NCI-H1105 treated with DMSO at 0.1 percent for 48 hours (cell line): Measurements from ENCODE around the gene TRMT112.

ENCODE experiments used
- DNase-seq: peaks from one replicate; lab custom pipeline; 2025; lab: John Stamatoyannopoulos, UW

TRMT112 gene

GRCh38 chr11:64351136-64351631 is 33.8 kb upstream of the TRMT112 start:
- DNase-seq = no peak

GRCh38 chr11:64349404-64349803 is 32.0 kb upstream of the TRMT112 start:
- no peak for DNase-seq

DNA sequence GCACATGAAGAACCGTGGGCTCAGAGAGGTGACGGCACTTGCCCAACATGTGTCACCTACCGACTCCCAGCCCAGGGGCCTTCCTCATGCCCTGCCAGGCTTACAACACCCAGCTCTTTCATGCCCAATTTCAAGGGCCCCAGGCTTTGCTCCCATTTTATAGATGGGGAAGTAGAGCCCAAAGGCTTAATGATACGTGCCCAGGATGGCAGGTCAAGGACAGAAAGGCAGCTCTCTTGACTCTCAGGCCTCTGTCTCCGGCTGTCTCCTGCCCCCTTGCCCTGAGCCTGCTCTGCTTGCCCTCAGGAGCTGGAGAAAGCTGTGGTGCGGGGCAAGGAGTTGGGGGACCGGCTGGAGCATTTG is 31.6 kb upstream of the TRMT112 start:
- DNase-seq = no peak

DNA sequence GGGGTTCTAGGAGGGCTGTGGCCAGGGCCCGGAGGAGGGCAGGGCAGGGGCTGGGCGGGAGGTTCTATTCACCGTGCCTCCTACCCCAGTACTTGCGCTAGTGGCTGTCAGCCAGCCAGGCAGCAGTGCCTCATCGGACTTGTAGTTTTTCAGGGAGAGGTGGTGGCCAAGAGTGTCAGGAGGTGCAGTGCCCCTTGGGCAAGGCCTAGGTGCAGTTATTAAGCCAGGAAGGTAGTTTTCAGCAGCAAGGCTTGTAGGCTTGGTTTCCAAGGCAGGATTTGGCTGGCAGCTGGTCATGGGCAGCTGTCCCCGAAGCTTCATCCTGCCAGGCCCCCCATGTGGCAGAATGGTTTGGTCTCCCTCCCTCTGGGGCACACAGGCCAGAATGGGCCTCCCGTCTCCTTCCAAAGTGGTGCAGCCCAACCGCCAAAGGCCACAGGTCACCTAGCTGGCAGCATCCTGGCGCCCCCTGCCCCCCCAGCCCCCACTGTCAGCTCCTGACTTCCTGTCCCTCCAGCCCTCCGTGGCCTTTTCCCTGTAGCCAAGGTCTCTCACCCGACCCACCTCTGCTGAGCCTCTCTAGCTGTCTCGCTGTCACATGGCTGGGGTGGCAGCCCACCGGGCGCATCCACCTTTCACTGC is 31.1 kb upstream of the TRMT112 start:
- DNase-seq = no peak

- no peak for DNase-seq
Observed at GRCh38 chr11:64347193-64347867, 30.0 kb upstream of the TRMT112 start.

DNA sequence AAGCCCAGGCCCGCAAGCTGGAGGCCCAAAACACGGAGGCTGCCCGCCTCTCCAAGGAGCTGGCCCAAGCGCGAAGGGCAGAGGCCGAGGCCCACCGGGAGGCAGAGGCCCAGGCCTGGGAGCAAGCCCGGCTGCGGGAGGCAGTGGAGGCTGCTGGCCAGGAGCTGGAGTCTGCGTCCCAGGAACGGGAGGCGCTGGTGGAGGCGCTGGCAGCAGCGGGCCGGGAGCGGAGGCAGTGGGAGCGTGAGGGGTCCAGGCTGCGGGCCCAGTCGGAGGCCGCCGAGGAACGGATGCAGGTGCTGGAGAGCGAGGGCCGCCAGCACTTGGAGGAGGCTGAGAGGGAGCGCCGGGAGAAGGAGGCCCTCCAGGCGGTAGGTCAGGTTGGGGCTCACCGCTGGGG is 27.4 kb upstream of the TRMT112 start:
- DNase-seq = no peak

GRCh38 chr11:64343767-64344559 is 26.6 kb upstream of the TRMT112 start:
- no peak for DNase-seq

DNA sequence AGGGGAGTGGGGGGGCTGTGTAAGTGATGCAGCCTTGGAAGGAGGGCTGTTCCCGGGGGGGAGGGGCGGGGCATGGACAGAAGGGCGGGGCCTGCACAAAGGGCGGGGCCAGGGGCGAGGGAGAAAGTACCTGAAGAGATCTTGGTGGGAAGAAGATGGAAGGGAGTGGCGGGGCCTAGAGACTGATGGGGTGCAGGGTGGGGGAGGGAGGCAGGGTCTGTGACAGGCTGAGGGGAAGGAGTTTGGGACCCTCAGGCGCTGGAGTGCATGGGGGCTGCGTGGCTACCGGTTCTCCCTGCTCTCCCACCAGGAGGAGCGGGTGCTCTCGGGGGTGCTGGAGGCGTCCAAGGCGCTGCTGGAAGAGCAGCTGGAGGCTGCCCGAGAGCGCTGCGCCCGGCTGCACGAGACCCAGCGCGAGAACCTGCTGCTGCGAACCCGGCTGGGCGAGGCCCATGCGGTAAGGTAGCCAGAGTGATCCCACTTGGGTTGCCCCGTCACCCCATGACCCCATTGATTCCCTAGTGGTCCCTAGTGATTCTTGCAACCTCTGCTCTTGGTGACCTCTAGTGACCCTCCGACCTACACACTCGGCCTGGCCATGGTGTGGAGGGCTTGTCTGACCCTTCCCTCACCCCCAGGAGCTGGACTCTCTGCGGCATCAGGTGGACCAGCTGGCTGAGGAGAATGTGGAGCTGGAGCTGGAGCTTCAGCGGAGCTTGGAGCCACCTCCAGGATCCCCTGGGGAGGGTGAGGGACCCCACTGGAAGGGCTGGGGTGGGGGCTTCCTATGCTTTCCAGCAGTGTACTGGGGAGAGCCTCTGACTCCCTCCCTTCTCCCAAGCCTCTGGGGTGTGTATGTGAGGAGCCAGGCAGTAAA is 25.7 kb upstream of the TRMT112 start:
- peak; percentile 51 for DNase-seq

GRCh38 chr11:64341851-64342791 is 24.8 kb upstream of the TRMT112 start:
- peak; percentile 53 for DNase-seq

DNA sequence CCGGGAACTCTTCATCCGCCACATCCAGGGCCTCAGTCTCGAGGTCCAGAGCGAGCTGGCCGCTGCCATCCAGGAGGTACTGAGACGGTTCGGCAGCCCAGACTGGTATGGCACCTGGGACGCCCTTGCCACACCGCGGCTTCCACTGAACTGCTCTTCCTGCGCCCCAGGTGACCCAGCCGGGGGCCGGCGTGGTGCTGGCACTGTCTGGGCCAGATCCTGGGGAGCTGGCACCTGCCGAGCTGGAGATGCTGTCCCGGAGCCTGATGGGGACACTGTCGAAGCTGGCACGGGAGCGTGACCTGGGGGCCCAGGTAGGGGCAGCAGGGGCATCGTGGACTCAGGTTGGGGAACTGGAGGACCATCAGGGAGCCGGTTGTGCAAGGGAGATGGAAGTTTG is 24.1 kb upstream of the TRMT112 start:
- no peak for DNase-seq

- DNase-seq = no peak
Observed at GRCh38 chr11:64340671-64341335, 23.4 kb upstream of the TRMT112 start.

DNA sequence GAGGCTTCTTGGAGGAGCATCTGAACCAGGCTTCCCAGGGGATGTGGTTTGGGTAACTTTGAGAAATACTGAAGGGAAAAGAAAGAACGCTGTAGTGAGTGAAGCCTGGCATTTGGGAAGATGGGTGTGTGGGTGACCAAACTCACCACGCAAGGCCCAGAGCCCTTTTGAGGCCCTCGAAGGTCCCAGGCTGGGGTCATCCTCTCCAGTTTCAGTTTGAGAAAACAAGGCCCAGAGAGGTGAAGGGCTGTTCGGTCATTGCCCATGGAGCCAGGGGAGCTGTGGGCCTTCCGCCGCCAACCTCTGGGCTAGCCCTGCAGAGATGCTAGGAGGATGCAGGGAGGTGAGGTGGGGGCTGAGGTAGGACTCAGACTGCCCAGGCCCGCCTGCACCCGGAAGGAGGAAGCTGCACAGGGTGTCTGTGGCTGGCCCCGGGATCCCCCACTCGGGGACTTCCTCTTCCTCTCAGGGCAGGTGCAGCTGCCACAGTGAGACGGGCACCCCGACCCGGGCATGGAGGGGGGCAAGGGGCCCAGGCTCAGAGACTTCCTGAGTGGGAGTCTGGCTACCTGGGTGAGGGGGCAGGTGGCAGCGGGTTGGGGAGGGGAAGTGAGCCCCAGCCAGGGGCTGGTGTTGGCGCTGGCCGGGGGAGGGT is 22.5 kb upstream of the TRMT112 start, which contains the start of gene CCDC88B:
Gene CCDC88B, plus strand, starts transcription at position 451 of the 655 bp plus-strand sequence. Its CDS starts 63 bp downstream, at position 514.
- DNase-seq = no peak

DNA sequence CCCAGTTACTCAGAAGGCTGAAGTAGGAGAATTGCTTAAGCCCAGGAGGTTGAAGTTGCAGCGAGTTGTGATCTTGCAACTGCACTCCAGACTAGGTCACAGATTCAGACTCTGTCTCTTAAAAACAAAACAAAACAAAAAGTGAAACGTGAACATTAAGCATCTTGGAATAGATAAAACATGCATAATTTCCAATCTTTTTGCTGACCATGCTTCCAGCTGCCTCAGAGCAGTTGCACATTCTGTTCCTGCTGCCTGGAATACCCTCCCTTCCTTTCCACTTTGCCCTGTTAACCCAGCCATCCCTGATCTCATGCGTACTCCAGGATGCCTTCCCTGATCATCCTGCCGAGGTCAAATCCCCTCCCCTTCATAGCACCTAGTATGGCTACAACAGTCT is 21.9 kb upstream of the TRMT112 start:
- DNase-seq = no peak

DNA sequence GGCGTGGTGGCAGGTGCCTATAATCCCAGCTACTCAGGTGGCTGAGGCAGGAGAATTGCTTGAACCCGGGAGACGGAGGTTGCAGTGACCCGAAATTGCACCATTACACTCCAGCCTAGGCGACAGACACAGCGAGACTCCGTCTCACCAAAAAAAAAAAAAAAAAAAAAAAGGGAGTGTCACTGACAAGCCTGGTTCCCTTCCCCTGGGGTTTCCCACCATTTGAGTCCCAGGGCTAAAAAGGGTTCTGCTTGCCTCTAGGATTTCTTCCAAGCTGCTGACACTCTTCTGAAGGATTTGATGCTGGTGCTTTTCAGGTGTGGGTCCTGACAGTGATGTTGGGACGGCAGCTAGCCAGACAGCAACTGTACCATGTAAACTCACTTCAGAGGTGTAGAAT is 21.4 kb upstream of the TRMT112 start:
- no peak for DNase-seq

DNA sequence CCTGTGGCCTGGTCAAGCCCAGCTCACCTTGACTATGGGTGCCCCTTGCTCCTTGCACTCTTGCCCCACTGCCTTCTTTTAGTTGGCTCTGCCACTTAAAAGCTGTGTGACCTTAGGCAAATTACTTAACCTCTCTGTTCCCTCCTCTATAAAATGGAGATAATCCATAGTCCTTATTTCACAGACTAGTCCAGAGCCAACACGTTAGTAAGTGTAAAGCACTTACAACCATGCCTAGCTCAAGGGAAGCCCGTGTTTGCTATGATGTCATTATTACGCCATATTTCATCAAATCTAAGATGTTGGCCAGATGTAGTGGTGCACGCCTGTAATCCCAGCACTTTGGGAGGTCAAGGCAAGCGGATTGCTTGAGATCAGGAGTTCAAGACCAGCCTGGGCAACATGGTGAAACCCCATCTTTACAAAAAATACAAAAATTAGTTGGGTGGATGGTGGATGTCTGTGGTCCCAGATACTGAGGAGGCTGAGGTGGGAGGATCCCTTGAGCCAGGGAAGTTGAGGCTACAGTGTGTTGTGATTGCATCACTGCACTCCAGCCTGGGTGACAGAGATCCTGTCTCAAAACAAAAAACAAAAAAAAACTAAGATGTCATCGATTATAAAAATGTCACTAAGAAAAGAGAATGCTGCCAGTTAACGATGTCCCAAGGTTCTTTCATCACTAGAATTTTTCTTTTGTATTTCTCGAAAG is 20.3 kb upstream of the TRMT112 start:
- DNase-seq = no peak

DNA sequence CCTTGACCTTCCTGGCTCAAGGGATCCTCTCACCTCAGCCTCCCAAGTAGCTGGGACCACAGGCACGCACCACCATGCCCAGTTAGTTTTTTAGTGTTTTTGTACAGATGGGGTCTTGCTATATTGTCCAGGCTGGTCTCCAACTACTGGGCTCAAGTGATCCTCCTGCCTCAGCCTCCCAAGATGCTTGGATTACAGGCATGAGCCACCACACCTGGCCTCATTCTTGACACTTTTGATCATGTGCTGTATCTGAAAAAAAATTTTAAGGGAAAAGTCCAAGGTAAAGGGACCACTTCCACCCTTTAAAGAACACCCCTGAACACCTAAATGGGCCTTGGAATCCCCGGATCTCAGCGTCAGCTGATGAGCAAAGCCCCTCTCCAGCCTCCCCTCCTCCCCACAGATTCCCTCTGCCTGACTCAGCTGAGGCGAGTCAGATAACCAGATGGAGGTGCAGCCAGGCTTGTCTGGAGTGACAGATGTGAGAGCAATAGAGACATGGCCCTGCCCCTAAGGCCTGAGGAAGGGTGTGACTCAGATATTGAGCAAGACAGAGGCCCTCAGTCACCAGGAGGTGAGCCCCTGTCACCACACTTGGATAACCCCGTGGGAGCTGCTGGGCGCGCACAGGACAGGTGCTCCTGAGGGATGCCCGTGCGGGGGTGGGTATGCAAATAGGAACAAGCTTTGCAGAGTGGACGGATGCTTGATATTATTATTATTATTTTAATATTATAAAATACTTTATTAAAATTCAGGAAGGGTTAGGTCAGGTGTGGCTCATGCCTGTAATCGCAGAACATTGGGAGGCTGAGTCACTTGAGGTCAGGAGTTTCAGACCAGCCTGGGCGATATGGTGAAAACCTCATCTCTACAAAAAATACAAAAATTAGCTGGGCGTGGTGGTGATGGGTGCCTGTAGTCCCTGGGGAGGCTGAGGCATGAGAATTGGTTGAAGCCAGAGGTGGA is 17.7 kb upstream of the TRMT112 start:
- DNase-seq = peak; percentile 30

DNA sequence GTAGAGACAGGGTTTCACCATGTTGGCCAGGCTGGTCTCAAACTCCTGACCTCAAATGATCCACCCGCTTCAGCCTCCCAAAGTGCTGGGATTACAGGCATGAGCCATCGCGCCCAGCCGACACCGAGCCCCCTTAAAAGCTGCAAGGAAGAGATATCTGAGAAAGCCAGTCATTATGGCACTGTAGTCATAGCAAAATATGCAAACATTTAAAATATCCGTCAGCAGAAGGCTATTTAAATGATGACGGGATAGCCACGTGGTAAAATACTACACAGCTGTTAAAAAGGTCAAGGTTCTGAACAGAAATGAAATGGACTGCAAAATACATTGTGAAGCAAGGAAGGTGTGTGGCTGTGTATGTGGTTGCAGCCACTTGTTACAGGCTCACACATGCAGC is 16.2 kb upstream of the TRMT112 start:
- DNase-seq = no peak
